Ovary (tissue), 9 donors: ENCODE data around the gene MUC6. TPM values are rescaled to one million over a fixed set of nuclear protein-coding genes. Genes with fewer than 3 reads are reported as not detected.

Experiments used
- DNase-seq, 5 donors: peaks; one replicate each; pipeline ENCODE4 v3.0.0-alpha.2; 2019 to 2020
- H3K27ac ChIP-seq, 2 donors: fragments of 200-600 bp; one replicate each; pipeline versions ENCODE4 v1.5.1 to v1.8.0; 2019 to 2022
- H3K27me3 ChIP-seq: fragments of 200-600 bp; one replicate; pipeline ENCODE4 v1.8.0; 2022
- H3K36me3 ChIP-seq: fragments of 200-600 bp; sonication (generic); one replicate; pipeline ENCODE4 v1.5.1; 2019
- H3K4me1 ChIP-seq: one replicate; pipeline ENCODE4 v1.8.1; 2013; ENCODE audit warnings: mild to moderate bottlenecking, moderate library complexity; ENCODE audit not compliant: insufficient read depth
- H3K4me3 ChIP-seq: fragments of 200-600 bp; sonication (generic); one replicate; pipeline ENCODE4 v1.5.1; 2017
- H3K9me3 ChIP-seq, 2 donors: fragments of 200-600 bp in 1 of 2; sonication (generic) in 1 of 2; one replicate each; pipeline versions ENCODE4 v1.5.1 to v1.8.1; 2013 to 2019; ENCODE audit warnings: mild to moderate bottlenecking in 1 of 2, moderate library complexity in 1 of 2
- CTCF ChIP-seq, 3 donors: fragments of 450-650 bp in 2 of 3; fragments of 200-600 bp in 1 of 3; IDR thresholded peaks; one replicate each; pipeline versions ENCODE4 v1.5.1 to v1.8.0; 2016 to 2022; ENCODE audit warnings: antibody characterized with exemption in 3 of 3, mild to moderate bottlenecking in 1 of 3
- EP300 ChIP-seq: sonication (generic); formaldehyde crosslinking; IDR thresholded peaks from one replicate; pipeline ENCODE4 v1.6.1; 2017; ENCODE audit warnings: antibody characterized with exemption
- POLR2A ChIP-seq: fragments of 450-650 bp; IDR thresholded peaks from one replicate; pipeline ENCODE4 v1.6.1; 2017; ENCODE audit warnings: antibody characterized with exemption, mild to moderate bottlenecking, moderate library complexity
- WGBS, 3 donors: extraction: QIAGEN DNeasy Blood & Tissue Kit in 1 of 3; methylation state at CpG; one replicate each; pipeline versions ENCODE4 v1.1.5 to v1.1.7; 2013 to 2017; 5-methylcytosine and 5-hydroxymethylcytosine counted together
- intact Hi-C, 4 donors: fragments of 100-400 bp; cut with DNase I; formaldehyde crosslinking; loops; one replicate each; pipeline versions ENCODE4 v1.11.0 to v1.15.1; 2022 to 2023
- polyA plus RNA-seq, 2 donors: library from polyadenylated mRNA; stranded (reverse); fragments of 200-250 nt in 1 of 2; fragments of 350-450 nt in 1 of 2; fragmentation: Illumina TruSeq in 1 of 2; extraction: RNeasy Lipid Tissue Mini Kit (QIAGEN cat#74804) in 1 of 2; gene quantifications; one replicate each; pipeline ENCODE4 v1.2.3, GENCODE V29; 2013 to 2014
- total RNA-seq, 7 donors: library from RNA; depleted of rRNA in 2 of 7; stranded (reverse); fragments of >200 nt in 2 of 7; fragmentation: NEBNext Ultra II Directional in 3 of 7; extraction: Animal tissue kit (Norgen Biotek cat#: 25700) in 3 of 7; gene quantifications; one replicate each; pipeline versions ENCODE4 v1.1.0 to v1.2.4, GENCODE V29; 2016 to 2023
- donor health status: DM: no; HTN: no; CAD: no; lungs with moderate emphysema.
- donor health status: DM: no; HTN: no; CAD: no.
- donor health status: Bipolar disorder and iron deficiency.
- donor health status: DM: yes; HTN: yes; CAD: no.
- donor health status: DM: no; HTN: no; CAD: no.
- donor health status: DM: yes; HTN: yes; CAD: no.

Gene MUC6
- total and polyA plus RNA-seq, 9 donors, result 0.02 to 7.2 (median 0.31) TPM; not detected in 1

GRCh38 chr11:1005928-1006327 lies 30.6 kb downstream of the MUC6 start:
- 21 to 41% (median 39%) methylated on average over 21 of the region's 21 CpGs for whole genome bisulfite sequencing, 3 donors
- DNase-seq, result peak; percentile 65 to 83 (median 74)
- intact Hi-C loops, result loop anchor here in 1 of 4 donors (10.0 kb wide), 1 partner anchor 151 kb away; no protein-coding TSS in a partner anchor
- no peak overlapping the region for H3K4me3 ChIP-seq
- H3K27me3 ChIP-seq, result no peaks in the 10 kb centered on the region
- H3K9me3 ChIP-seq, result no peaks in the 10 kb centered on the region
- no peaks in the 10 kb centered on the region for H3K36me3 ChIP-seq
- H3K4me1 ChIP-seq, result peaks cover 2% of the 10 kb centered on the region
- no peak for TF ChIP-seq EP300
- no peak for TF ChIP-seq POLR2A
- no peak for TF ChIP-seq CTCF (IDR thresholded peaks at IDR 0.05)
- H3K27ac ChIP-seq, result peak overlapping the region in 1 of 2 donors; percentile 12

GRCh38 chr11:1003159-1003558 lies 33.4 kb downstream of the MUC6 start:
- TF ChIP-seq EP300 (no peak), POLR2A (no peak), CTCF (IDR thresholded peaks at IDR 0.05) (no peak)
- WGBS, 3 donors, result 87 to 91% (median 88%) methylated on average over 20 of the region's 20 CpGs
- no peaks in the 10 kb centered on the region for H3K27me3 ChIP-seq
- DNase-seq, result no peak
- H3K36me3 ChIP-seq, result no peaks in the 10 kb centered on the region
- no peak overlapping the region for H3K4me3 ChIP-seq
- intact Hi-C loops, result loop anchor here in 1 of 4 donors (10.0 kb wide), 1 partner anchor 148 kb away; no protein-coding TSS in a partner anchor
- no peaks in the 10 kb centered on the region for H3K9me3 ChIP-seq
- no peak overlapping the region for H3K27ac ChIP-seq
- H3K4me1 ChIP-seq, result peaks cover 2% of the 10 kb centered on the region

GRCh38 chr11:1002406-1002984 lies 34.0 kb downstream of the MUC6 start:
- WGBS, 3 donors, result 90 to 92% (median 91%) methylated on average over 20 of the region's 20 CpGs
- intact Hi-C loops, result loop anchor here in 1 of 4 donors (10.0 kb wide), 1 partner anchor 148 kb away; no protein-coding TSS in a partner anchor

More at GRCh38 chr11:1002406-1002984, 34.0 kb downstream of the MUC6 start:
- H3K36me3 ChIP-seq, result no peaks in the 10 kb centered on the region
- no peak for DNase-seq
- no peak overlapping the region for H3K27ac ChIP-seq
- no peaks in the 10 kb centered on the region for H3K9me3 ChIP-seq
- no peak overlapping the region for H3K4me3 ChIP-seq
- no peaks in the 10 kb centered on the region for H3K27me3 ChIP-seq
- peaks cover 2% of the 10 kb centered on the region for H3K4me1 ChIP-seq
- TF ChIP-seq POLR2A (no peak), EP300 (no peak), CTCF (IDR thresholded peaks at IDR 0.05) (no peak)
